Measurements from ENCODE around the gene WASL.
"Not testable (repeated sequence)": the region's sequence is repeated elsewhere in the genome, so short reads cannot be mapped to it uniquely, and the experiment has no call there.

The WASL gene

DNA sequence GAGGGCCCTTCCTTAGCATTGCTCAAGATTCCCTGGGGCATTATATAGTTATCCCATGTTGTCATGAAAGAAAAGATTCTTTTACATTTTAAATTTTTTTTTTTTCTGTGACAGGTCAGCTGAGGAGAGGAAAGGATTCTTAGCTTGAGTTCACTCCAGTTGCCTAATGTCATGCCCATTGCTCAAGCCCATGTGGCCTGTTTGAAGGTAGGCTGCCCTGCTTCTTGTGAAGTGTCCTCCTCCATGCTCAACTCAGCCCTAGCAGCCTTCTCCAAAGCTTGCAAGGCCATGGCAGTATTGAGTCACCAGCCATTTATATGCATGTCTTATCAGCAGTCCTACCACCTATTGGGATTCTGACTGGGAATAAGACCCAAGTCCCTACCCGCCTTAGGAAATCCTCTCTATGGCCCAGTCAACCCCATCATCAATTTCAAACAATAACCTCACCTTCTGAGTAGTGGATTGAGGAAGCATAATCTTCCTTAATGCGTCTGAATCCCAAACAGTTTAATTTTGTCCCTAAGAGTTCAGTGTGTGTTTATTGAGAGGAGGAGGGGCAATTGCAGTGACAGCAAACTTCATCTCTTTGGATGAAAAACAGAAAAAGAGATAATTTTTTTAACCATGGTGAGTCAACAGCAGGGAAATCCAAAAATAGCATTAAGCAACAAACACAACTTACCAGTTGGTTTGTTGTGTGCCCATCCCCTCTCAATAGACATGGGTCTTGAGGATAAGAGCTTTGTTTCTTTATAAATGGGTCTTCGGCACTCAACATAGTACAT, 38.6 kb upstream of the WASL start:
- no peak overlapping the region for H3K9ac ChIP-seq (ENCODE audit: low read length in 2 of 2)
- no peaks in the 10 kb centered on the region for H3K27me3 ChIP-seq (ENCODE audit: control insufficient read depth in 1 of 2, insufficient read depth in 2 of 2, low read length in 2 of 2)
- no peak overlapping the region for H3K4me3 ChIP-seq (ENCODE audit: low read length in 2 of 2)
- no peak overlapping the region for H3K27ac ChIP-seq (ENCODE audit: low read length)
- H3K9me3 ChIP-seq (ENCODE audit: control insufficient read depth in 2 of 2, low read length in 2 of 2): no peaks in the 10 kb centered on the region
- no peaks in the 10 kb centered on the region for H3K4me1 ChIP-seq (ENCODE audit: control insufficient read depth, insufficient read depth, low read length)
- no peaks in the 10 kb centered on the region for H3K36me3 ChIP-seq (ENCODE audit: control insufficient read depth in 2 of 2, insufficient read depth in 2 of 2, low read length in 2 of 2)

DNA sequence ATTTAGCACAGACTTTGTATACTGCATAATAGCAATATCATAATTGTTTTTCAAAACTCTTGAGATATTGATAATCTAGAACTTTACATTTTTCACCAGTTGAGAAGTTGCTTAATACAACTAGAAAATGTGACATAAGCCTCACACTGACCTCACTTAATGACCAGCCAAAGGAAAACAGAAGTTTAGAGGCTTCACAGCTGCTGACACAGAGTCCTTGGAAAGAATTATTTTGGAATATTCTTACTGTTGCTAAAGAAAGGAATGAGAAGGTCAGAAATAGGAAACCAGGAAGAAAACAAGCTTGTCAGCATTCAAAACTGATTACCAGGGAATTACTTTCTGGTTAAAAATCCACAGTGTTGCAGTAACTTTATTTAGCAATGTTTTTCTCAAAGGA, 35.5 kb upstream of the WASL start:
- Histone ChIP-seq H3K27me3 (ENCODE audit: control insufficient read depth in 1 of 2, insufficient read depth in 2 of 2, low read length in 2 of 2) (no peaks in the 10 kb centered on the region), H3K9ac (ENCODE audit: low read length in 2 of 2) (no peak overlapping the region), H3K4me1 (ENCODE audit: control insufficient read depth, insufficient read depth, low read length) (no peaks in the 10 kb centered on the region), H3K4me3 (ENCODE audit: low read length in 2 of 2) (no peak overlapping the region), H3K27ac (ENCODE audit: low read length) (no peak overlapping the region), H3K9me3 (ENCODE audit: control insufficient read depth in 2 of 2, low read length in 2 of 2) (no peaks in the 10 kb centered on the region), H3K36me3 (ENCODE audit: control insufficient read depth in 2 of 2, insufficient read depth in 2 of 2, low read length in 2 of 2) (no peaks in the 10 kb centered on the region)

DNA sequence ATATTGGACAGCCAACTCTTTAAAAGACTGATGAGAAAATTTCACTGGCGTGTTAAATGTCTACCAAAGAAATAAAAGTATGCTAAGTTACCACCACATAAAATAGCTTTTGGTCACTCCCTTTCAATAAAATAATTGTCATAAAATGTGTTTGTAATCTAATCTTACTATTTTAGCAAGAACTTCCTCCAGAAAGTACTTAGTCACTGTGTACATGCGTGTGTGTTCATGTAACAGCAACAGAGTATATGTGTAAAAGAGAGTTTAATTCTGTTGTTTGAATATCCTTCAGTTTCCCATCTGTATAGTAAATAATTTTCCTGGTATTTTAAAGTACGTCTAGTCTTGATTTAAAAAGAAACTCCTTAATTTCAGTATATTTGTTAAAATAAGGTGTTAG, 35.0 kb upstream of the WASL start:
- H3K27me3 ChIP-seq (ENCODE audit: control insufficient read depth in 1 of 2, insufficient read depth in 2 of 2, low read length in 2 of 2): no peaks in the 10 kb centered on the region
- no peak overlapping the region for H3K4me3 ChIP-seq (ENCODE audit: low read length in 2 of 2)
- H3K4me1 ChIP-seq (ENCODE audit: control insufficient read depth, insufficient read depth, low read length): no peaks in the 10 kb centered on the region
- H3K9ac ChIP-seq (ENCODE audit: low read length in 2 of 2): no peak overlapping the region
- no peaks in the 10 kb centered on the region for H3K9me3 ChIP-seq (ENCODE audit: control insufficient read depth in 2 of 2, low read length in 2 of 2)
- no peak overlapping the region for H3K27ac ChIP-seq (ENCODE audit: low read length)
- no peaks in the 10 kb centered on the region for H3K36me3 ChIP-seq (ENCODE audit: control insufficient read depth in 2 of 2, insufficient read depth in 2 of 2, low read length in 2 of 2)

DNA sequence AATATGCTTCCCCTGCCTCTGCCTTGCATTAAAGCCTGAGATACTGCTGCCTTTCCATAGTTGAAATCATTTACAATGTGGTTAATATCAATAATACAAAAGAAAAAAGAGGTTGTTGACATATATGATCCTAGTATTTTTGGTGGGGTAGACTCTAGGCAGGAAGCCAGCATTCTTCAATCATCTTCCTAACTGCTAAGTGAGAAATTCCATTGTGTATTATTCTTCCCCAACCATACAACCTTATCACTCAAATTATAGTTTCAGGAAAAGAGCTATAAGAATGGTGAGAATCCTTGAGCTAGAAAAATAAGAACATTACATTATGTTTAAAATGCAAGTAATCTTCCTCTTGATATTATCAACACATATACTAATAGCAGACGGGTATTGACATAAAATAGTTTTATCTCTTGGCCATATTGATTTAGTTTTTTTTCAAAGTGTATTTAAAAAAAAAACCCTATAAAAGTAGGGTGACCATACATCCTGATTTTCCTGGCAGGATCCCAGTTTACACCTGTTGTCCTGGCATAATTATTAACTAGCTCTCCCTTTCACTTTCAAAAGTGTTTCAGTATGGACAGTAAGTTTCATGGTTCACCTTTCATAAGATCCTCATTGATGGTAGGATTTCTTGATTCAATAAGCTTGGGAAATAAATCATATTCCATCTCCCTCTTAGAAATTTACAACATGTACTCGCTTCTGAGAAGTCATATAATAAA, 33.4 kb upstream of the WASL start:
- Histone ChIP-seq H3K4me3 (ENCODE audit: low read length in 2 of 2) (no peak overlapping the region), H3K27me3 (ENCODE audit: control insufficient read depth in 1 of 2, insufficient read depth in 2 of 2, low read length in 2 of 2) (no peaks in the 10 kb centered on the region), H3K9me3 (ENCODE audit: control insufficient read depth in 2 of 2, low read length in 2 of 2) (no peaks in the 10 kb centered on the region), H3K27ac (ENCODE audit: low read length) (no peak overlapping the region), H3K36me3 (ENCODE audit: control insufficient read depth in 2 of 2, insufficient read depth in 2 of 2, low read length in 2 of 2) (no peaks in the 10 kb centered on the region), H3K9ac (ENCODE audit: low read length in 2 of 2) (no peak overlapping the region), H3K4me1 (ENCODE audit: control insufficient read depth, insufficient read depth, low read length) (no peaks in the 10 kb centered on the region)

DNA sequence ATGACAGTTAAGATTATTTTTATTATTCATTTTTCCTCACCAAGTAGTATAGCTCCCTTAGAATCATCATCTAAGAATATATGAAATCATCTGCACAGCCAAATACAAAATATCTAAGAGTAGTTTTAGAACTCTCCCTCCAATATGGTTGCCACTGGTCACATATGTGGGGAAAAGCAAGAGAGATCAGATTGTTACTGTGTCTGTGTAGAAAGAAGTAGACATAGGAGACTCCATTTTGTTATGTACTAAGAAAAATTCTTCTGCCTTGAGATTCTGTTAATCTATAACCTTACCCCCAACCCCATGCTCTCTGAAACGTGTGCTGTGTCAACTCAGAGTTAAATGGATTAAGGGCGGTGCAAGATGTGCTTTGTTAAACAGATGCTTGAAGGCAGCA, 31.7 kb upstream of the WASL start:
- H3K27ac ChIP-seq (ENCODE audit: low read length); H3K4me1 ChIP-seq (ENCODE audit: control insufficient read depth, insufficient read depth, low read length); H3K9me3 ChIP-seq (ENCODE audit: control insufficient read depth in 2 of 2, low read length in 2 of 2); H3K4me3 ChIP-seq (ENCODE audit: low read length in 2 of 2); H3K36me3 ChIP-seq (ENCODE audit: control insufficient read depth in 2 of 2, insufficient read depth in 2 of 2, low read length in 2 of 2); H3K9ac ChIP-seq (ENCODE audit: low read length in 2 of 2); H3K27me3 ChIP-seq (ENCODE audit: control insufficient read depth in 1 of 2, insufficient read depth in 2 of 2, low read length in 2 of 2): not testable (repeated sequence)

- H3K4me1 ChIP-seq (ENCODE audit: control insufficient read depth, insufficient read depth, low read length): no peaks in the 10 kb centered on the region
Observed at GRCh38 chr7:123774496-123774895, 25.7 kb upstream of the WASL start.

DNA sequence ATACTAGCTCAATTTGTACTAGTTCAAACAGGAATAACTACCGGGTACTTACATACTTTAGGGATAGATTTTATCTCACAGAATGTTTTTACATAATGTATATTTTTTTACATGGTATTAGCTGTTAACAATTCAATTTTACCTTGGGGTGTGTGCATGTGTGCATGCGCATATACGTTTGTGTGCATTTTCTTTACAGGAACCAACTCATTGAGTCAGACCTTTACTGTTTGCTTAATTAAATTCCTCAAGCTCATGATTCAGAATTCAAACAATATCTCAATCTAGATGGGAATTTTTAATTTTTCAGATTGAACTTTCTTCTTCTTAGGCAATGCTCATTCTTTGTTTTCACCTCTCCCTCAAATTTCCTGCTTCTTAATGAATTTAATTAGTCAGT, 24.7 kb upstream of the WASL start:
- peaks cover 0 to 3% of the 10 kb centered on the region in 2 donors for H3K27me3 ChIP-seq (ENCODE audit: control insufficient read depth in 1 of 2, insufficient read depth in 2 of 2, low read length in 2 of 2)
- no peaks in the 10 kb centered on the region for H3K36me3 ChIP-seq (ENCODE audit: control insufficient read depth in 2 of 2, insufficient read depth in 2 of 2, low read length in 2 of 2)
- no peaks in the 10 kb centered on the region for H3K4me1 ChIP-seq (ENCODE audit: control insufficient read depth, insufficient read depth, low read length)
- H3K9me3 ChIP-seq (ENCODE audit: control insufficient read depth in 2 of 2, low read length in 2 of 2): no peaks in the 10 kb centered on the region
- no peak overlapping the region for H3K9ac ChIP-seq (ENCODE audit: low read length in 2 of 2)
- H3K4me3 ChIP-seq (ENCODE audit: low read length in 2 of 2): no peak overlapping the region
- no peak overlapping the region for H3K27ac ChIP-seq (ENCODE audit: low read length)

More at GRCh38 chr7:123774496-123774895, 25.7 kb upstream of the WASL start:
- Histone ChIP-seq H3K27ac (ENCODE audit: low read length) (no peak overlapping the region), H3K9ac (ENCODE audit: low read length in 2 of 2) (no peak overlapping the region), H3K4me3 (ENCODE audit: low read length in 2 of 2) (no peak overlapping the region), H3K27me3 (ENCODE audit: control insufficient read depth in 1 of 2, insufficient read depth in 2 of 2, low read length in 2 of 2) (peaks cover 0 to 3% of the 10 kb centered on the region in 2 donors), H3K36me3 (ENCODE audit: control insufficient read depth in 2 of 2, insufficient read depth in 2 of 2, low read length in 2 of 2) (no peaks in the 10 kb centered on the region), H3K9me3 (ENCODE audit: control insufficient read depth in 2 of 2, low read length in 2 of 2) (no peaks in the 10 kb centered on the region)

DNA sequence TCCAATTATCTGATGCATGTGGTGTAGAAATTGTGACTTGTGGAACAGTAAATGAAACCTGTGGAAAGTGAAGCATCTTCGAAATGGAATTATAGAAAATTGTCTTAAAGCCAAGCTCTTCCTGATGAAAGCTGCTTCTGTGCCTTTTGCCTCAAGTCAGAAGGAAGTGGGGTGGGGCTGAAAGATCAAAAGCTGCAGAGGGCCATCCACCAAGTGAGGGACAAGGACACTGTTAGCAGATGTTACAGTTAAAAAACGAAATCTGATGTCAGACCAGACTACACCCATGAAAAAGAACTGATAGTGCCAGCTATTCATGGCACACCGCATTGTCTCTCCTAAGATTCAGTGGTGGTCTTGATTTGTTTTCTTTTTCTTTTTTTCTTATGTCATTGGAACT, 23.8 kb upstream of the WASL start:
- Histone ChIP-seq H3K4me1 (ENCODE audit: control insufficient read depth, insufficient read depth, low read length) (no peaks in the 10 kb centered on the region), H3K9ac (ENCODE audit: low read length in 2 of 2) (no peak overlapping the region), H3K36me3 (ENCODE audit: control insufficient read depth in 2 of 2, insufficient read depth in 2 of 2, low read length in 2 of 2) (no peaks in the 10 kb centered on the region), H3K4me3 (ENCODE audit: low read length in 2 of 2) (no peak overlapping the region), H3K27me3 (ENCODE audit: control insufficient read depth in 1 of 2, insufficient read depth in 2 of 2, low read length in 2 of 2) (peaks cover 0 to 3% of the 10 kb centered on the region in 2 donors), H3K27ac (ENCODE audit: low read length) (no peak overlapping the region), H3K9me3 (ENCODE audit: control insufficient read depth in 2 of 2, low read length in 2 of 2) (no peaks in the 10 kb centered on the region)

- no peaks in the 10 kb centered on the region for H3K36me3 ChIP-seq (ENCODE audit: control insufficient read depth in 2 of 2, insufficient read depth in 2 of 2, low read length in 2 of 2)
- no peak overlapping the region for H3K27ac ChIP-seq (ENCODE audit: low read length)
- no peak overlapping the region for H3K9ac ChIP-seq (ENCODE audit: low read length in 2 of 2)
- no peaks in the 10 kb centered on the region for H3K4me1 ChIP-seq (ENCODE audit: control insufficient read depth, insufficient read depth, low read length)
- no peaks in the 10 kb centered on the region for H3K9me3 ChIP-seq (ENCODE audit: control insufficient read depth in 2 of 2, low read length in 2 of 2)
- peaks cover 0 to 3% of the 10 kb centered on the region in 2 donors for H3K27me3 ChIP-seq (ENCODE audit: control insufficient read depth in 1 of 2, insufficient read depth in 2 of 2, low read length in 2 of 2)
- H3K4me3 ChIP-seq (ENCODE audit: low read length in 2 of 2): no peak overlapping the region
Observed at GRCh38 chr7:123771846-123772245, 23.0 kb upstream of the WASL start.

- H3K9me3 ChIP-seq (ENCODE audit: control insufficient read depth in 2 of 2, low read length in 2 of 2): no peaks in the 10 kb centered on the region
- no peak overlapping the region for H3K9ac ChIP-seq (ENCODE audit: low read length in 2 of 2)
- H3K36me3 ChIP-seq (ENCODE audit: control insufficient read depth in 2 of 2, insufficient read depth in 2 of 2, low read length in 2 of 2): no peaks in the 10 kb centered on the region
- H3K27ac ChIP-seq (ENCODE audit: low read length): no peak overlapping the region
- no peak overlapping the region for H3K4me3 ChIP-seq (ENCODE audit: low read length in 2 of 2)
- no peaks in the 10 kb centered on the region for H3K4me1 ChIP-seq (ENCODE audit: control insufficient read depth, insufficient read depth, low read length)
- H3K27me3 ChIP-seq (ENCODE audit: control insufficient read depth in 1 of 2, insufficient read depth in 2 of 2, low read length in 2 of 2): no peaks in the 10 kb centered on the region
Observed at GRCh38 chr7:123771256-123771655, 22.5 kb upstream of the WASL start.

GRCh38 chr7:123770378-123770777, 21.6 kb upstream of the WASL start:
- no peak overlapping the region for H3K27ac ChIP-seq (ENCODE audit: low read length)
- no peaks in the 10 kb centered on the region for H3K27me3 ChIP-seq (ENCODE audit: control insufficient read depth in 1 of 2, insufficient read depth in 2 of 2, low read length in 2 of 2)
- H3K9ac ChIP-seq (ENCODE audit: low read length in 2 of 2): no peak overlapping the region
- H3K4me3 ChIP-seq (ENCODE audit: low read length in 2 of 2): no peak overlapping the region
- no peaks in the 10 kb centered on the region for H3K4me1 ChIP-seq (ENCODE audit: control insufficient read depth, insufficient read depth, low read length)
- no peaks in the 10 kb centered on the region for H3K36me3 ChIP-seq (ENCODE audit: control insufficient read depth in 2 of 2, insufficient read depth in 2 of 2, low read length in 2 of 2)
- no peaks in the 10 kb centered on the region for H3K9me3 ChIP-seq (ENCODE audit: control insufficient read depth in 2 of 2, low read length in 2 of 2)
